ENCODE data around the gene GNG7.
"Not testable (repeated sequence)": the region's sequence is repeated elsewhere in the genome, so short reads cannot be mapped to it uniquely, and the experiment has no call there.

Gene GNG7

DNA sequence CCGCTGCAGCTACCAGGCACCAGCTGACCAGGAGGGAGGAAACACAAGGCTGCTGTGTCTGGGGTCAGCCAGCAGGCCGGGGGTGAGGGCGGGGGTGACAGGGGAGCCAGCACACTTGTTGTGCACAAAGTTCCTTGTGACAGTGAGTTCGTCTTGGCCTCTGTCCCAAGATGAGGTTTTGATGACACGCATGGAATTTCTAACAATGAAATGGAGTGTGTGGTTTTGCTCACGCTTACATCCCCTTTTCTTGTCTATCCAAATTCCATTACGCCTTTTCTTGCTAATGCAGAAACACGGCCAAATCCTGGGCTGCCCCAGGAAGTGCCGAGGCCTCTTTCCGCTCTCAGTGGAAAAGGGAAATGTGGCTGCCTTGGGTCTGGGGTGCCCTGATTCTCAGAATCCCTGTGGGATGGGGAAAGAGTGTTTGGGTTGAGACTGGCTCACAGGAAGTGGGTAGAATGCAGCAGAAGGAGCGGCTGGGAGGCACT, 152.7 kb downstream of the GNG7 start:
- DNase-seq (ENCODE audit: low read depth), result peak; percentile 80

DNA sequence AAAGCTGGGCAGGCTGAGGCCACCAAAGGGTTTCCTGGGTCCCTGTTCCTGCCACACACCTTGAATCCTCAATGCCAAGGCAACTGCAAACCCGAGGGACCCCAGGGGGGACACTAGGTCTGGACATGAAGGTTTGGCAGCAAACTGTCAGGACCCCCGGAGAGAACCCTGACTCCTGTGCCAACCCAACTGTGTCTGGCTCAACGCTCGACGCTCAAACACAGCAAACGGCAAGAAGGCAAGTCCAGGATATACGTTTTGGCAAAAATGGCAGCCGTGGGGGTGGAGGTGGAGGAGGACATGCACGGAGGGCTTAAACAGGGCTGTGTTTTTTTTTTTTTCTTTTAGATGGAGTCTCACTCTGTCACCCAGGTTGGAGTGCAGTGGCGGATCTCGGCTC, 153.5 kb downstream of the GNG7 start:
- no peak overlapping the region for H3K4me3 ChIP-seq (ENCODE audit: low read depth, low read length)
- DNase-seq (ENCODE audit: low read depth), result no peak

More for the DNA sequence above, 152.7 kb downstream of the GNG7 start:
- H3K4me3 ChIP-seq (ENCODE audit: low read depth, low read length), result no peak overlapping the region

- DNase-seq (ENCODE audit: low read depth), result no peak
- H3K4me3 ChIP-seq (ENCODE audit: low read depth, low read length), result no peak overlapping the region
These were observed 154.8 kb downstream of the GNG7 start for GRCh38 chr19:2547721-2548120.

DNA sequence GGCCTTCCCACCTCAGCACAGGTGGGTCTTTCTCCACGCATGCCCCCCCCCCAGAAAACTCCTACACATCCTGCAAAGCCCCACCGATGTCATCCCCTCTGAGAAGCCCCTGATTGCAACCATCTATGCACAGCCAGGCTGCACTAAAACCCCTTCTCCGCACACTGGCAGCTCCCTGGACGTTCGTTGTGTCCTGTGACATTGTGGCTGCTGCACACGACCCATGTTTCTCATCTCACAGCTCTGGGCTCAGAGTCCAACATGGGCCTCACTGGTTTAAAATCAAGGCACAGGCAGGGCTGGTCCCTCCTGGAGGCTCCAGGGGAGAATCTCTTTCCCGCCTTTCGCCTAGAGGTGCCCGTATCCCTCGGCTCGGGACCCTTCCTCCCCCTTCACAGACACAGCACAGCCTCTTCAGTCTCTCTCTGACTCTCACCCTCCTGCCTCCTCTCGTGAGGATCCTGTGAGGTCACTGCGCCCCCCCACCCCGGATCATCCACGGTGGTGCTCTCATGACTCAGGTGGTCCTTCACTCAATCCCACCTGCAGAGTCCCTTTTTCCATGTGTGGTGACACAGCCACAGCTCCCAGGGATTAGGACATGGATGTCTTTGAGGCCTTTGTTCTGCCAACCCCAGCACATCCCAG, 155.3 kb downstream of the GNG7 start:
- no peak for DNase-seq (ENCODE audit: low read depth)
- no peak overlapping the region for H3K4me3 ChIP-seq (ENCODE audit: low read depth, low read length)

DNA sequence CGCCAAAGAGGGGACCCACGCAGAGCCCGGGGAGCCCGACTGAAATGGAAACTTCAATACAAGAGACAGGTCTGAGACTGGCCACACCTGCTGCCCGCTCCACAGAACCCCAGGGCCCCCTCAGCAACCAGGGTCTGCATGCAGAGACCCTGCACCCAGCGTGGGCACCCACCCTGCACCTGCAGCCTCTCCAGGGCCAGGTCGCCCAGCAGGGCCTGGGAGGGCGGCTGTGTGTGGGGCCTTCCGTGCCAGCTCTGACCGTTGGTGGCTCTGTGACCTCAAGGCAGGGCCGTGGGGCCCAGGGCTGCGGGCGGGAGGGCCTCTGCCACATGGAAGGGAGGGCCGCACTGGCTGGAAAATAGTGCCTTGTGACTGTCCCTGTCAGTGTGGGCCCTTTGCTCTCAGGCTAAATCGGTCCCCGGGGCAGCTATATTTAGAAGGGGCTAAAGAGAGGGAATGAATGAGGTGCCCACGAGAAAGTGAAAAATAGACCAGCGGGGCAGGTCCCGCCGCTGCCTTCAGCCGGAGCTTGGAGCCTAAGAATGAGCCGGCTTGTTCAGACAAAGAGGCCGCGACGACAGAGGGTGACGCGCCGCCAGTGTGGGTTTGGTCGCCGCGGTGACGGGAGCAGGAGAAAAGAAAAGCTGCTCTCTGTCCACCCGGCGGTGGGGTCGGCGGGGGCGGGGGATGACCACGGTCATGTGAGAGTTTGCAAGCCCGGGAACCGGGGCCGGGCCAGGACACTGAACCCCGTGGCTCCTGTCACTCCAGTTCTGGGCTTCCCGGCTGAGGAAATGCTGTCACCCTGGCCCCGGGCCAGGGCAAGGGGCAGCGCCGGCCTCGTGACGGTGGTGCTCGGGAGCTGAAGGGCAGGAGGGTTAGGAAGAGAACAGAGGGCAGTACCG, 156.1 kb downstream of the GNG7 start:
- DNase-seq (ENCODE audit: low read depth), result no peak
- H3K4me3 ChIP-seq (ENCODE audit: low read depth, low read length), result no peak overlapping the region

DNA sequence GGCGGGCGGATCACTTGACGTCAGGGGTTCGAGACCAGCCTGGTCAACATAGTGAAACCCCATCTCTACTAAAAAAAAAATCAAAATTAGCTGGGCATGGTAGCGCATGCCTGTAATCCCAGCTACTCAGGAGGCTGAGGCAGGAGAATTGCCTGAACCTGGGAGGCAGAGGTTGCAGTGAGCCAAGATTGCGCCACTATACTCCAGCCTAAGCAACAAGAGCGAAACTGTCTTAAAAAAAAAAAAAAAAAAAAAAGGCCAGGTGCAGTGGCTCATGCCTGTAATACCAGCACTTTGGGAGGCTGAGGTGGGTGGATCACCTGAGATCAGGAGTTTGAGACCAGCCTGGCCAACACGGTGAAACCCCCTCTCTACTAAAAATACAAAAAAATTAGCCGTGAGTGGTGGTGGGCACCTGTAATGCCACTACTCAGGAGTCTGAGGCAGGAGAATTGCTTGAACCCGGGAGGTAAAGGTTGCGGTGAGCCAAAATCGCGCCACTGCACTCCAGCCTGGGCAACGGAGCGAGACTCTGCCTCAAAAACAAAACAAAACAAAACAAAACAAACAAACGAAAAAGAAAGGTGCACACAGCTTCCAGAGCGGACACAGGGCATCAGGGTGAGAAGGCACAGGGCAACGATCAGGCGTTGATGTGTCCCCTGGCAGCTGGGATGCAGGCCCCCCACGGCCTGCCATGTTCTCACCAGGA, 156.9 kb downstream of the GNG7 start:
- DNase-seq (ENCODE audit: low read depth); H3K4me3 ChIP-seq (ENCODE audit: low read depth, low read length): not testable (repeated sequence)

- no peak for DNase-seq (ENCODE audit: low read depth)
- no peak overlapping the region for H3K4me3 ChIP-seq (ENCODE audit: low read depth, low read length)
These were observed 157.7 kb downstream of the GNG7 start for GRCh38 chr19:2544576-2545415.

GRCh38 chr19:2543463-2544442, 158.7 kb downstream of the GNG7 start:
- H3K4me3 ChIP-seq (ENCODE audit: low read depth, low read length), result peak overlapping the region; percentile 18
- peak; percentile 97 for DNase-seq (ENCODE audit: low read depth)

DNA sequence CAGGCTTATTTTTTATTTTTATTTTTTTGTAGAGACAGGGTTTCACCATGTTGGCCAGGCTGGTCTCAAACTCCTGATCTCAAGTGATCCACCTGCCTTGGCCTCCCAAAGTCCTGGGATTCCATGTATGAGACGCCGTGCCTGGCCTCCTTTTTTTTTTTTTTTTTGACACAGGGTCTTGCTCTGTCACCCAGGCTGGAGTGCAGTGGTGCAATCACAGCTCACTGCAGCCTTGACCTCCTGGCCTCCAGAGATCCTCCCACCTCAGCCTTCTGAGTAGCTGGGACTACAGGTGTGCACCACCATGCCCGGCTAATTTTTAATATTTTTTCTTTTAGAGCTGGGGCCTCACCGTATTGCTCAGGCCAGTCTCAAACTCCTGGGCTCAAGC, 159.4 kb downstream of the GNG7 start:
- H3K4me3 ChIP-seq (ENCODE audit: low read depth, low read length), result peak overlapping the region; percentile 2

GRCh38 chr19:2542341-2543069, 160.0 kb downstream of the GNG7 start:
- DNase-seq (ENCODE audit: low read depth), result peak; percentile 72
- no peak overlapping the region for H3K4me3 ChIP-seq (ENCODE audit: low read depth, low read length)

More for the DNA sequence above, 159.4 kb downstream of the GNG7 start:
- DNase-seq (ENCODE audit: low read depth), result not testable (repeated sequence)

- peak overlapping the region; percentile 22 for H3K4me3 ChIP-seq (ENCODE audit: low read depth, low read length)
- peak; percentile 92 for DNase-seq (ENCODE audit: low read depth)
These were observed 161.6 kb downstream of the GNG7 start for GRCh38 chr19:2540646-2541454.

- DNase-seq (ENCODE audit: low read depth), result no peak
- peak overlapping the region; percentile 22 for H3K4me3 ChIP-seq (ENCODE audit: low read depth, low read length)
These were observed 162.2 kb downstream of the GNG7 start for GRCh38 chr19:2540251-2540645.

GRCh38 chr19:2538096-2538757, 164.3 kb downstream of the GNG7 start:
- no peak overlapping the region for H3K4me3 ChIP-seq (ENCODE audit: low read depth, low read length)
- DNase-seq (ENCODE audit: low read depth), result no peak

GRCh38 chr19:2537584-2537983, 164.9 kb downstream of the GNG7 start:
- DNase-seq (ENCODE audit: low read depth); H3K4me3 ChIP-seq (ENCODE audit: low read depth, low read length): not testable (repeated sequence)

DNA sequence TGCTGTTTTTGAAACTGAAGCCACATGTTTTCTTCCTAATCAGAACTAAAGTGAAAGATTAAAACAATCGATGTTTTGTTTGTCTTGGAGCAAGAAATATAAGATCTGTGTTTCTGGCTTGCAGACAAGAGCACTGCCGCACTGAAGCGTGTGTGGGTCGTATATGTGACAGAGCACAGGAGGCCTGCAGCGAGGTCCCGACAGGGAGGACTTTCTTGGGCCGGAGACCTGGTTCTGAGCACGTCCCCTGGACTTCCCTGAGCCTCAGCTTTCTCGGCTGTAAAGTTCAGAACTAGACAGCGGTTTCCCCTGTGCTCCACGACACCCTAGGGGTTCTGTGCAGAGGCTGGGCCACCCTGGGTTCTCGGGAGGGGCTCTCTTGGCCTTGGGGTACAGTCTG, 166.0 kb downstream of the GNG7 start:
- no peak overlapping the region for H3K4me3 ChIP-seq (ENCODE audit: low read depth, low read length)
- no peak for DNase-seq (ENCODE audit: low read depth)

GRCh38 chr19:2534423-2535013, 168.0 kb downstream of the GNG7 start:
- H3K4me3 ChIP-seq (ENCODE audit: low read depth, low read length), result no peak overlapping the region
- DNase-seq (ENCODE audit: low read depth), result no peak

Measured in skeletal muscle cell (primary cell).